Breast epithelium (tissue), 3 donors: ENCODE measurements around the gene PREP.

ENCODE experiments used
- CTCF ChIP-seq, 3 donors: fragments of 450-650 bp; IDR thresholded peaks; one replicate each; pipeline ENCODE4 v1.5.1; 2016 to 2017; ENCODE audit warnings: antibody characterized with exemption in 3 of 3, mild to moderate bottlenecking in 3 of 3, moderate library complexity in 3 of 3
- POLR2A ChIP-seq: fragments of 450-650 bp; IDR thresholded peaks from one replicate; pipeline ENCODE4 v1.6.1; 2016; ENCODE audit warnings: antibody characterized with exemption, mild to moderate bottlenecking, moderate library complexity
- POLR2AphosphoS5 ChIP-seq, 3 donors: sonication (generic); formaldehyde crosslinking; IDR thresholded peaks; one replicate each; pipeline ENCODE4 v1.6.1; 2017; ENCODE audit warnings: antibody characterized with exemption in 3 of 3

DNA sequence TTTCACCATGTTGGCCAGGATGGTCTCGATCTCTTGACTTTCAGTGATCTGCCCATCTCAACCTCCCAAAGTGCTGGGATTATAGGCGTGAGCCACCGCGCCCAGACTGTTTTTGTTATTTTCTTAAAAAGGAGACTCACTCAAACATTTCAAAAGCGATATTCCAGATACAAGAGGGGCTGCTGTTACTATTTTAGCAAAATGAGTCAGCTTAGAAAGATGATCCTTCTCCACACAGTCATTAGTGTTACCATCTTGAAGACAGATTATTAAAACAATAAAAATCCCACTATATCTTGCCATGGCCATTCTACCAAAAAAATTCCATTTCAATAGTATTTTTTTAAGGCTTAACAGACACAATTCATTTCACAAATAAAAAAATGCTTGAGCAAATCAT lies 102.8 kb downstream of the PREP start:
- TF ChIP-seq CTCF (IDR thresholded peaks at IDR 0.05) (no peak), POLR2A (no peak), POLR2AphosphoS5 (IDR thresholded peaks at IDR 0.05) (no peak)
